HuH-7 (cell line): ENCODE results near the gene ZFP64.

Experiments
- DNase-seq: peaks from one replicate; pipeline ENCODE4 v3.0.0; 2011; ENCODE audit warnings: low spot score

The ZFP64 gene

DNA sequence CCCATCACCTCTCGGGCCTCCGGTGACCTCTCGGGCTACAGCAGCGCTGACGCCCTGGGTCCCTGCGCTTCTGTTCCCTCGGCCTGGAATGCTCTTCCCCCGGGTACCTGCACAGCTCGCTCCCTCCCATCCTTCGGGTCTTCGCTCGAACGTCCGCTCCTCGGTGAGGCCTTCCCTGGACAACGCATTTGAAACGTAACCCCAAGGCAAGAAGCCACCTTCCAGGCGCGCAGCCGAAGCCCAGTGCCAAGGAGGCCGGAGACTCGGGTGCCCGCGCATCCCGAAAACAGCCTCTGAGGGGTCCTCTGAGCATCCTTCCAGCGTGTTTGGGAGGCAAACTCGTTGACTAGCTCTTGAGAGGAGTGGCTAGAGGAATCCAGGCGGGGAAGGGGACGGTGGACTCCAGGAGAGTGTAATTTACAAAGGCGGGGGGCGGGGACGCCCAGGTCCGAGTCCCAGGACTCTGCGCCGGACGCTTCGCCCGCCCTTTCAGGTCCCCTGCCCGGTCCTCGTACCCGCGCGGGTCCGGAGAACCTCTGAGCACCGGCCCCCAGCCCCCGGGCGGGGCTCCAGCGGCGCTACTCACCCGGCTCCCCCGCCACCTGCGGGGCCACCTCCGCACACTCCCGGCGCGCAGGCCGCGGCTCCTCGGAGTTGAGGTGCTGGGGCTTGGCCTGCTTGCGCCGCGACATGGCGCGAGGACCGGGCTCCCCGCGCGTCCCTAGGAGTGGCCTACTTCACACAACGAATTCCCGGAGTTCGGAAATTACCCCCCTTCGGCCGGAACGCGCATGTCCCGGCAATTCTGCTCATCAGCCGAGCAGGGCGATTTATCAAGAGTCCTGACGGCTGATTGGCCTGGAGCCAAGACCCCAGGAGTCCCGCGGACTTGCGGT lies 86.8 kb downstream of the ZFP64 start:
- peak; percentile 86 for DNase-seq

DNA sequence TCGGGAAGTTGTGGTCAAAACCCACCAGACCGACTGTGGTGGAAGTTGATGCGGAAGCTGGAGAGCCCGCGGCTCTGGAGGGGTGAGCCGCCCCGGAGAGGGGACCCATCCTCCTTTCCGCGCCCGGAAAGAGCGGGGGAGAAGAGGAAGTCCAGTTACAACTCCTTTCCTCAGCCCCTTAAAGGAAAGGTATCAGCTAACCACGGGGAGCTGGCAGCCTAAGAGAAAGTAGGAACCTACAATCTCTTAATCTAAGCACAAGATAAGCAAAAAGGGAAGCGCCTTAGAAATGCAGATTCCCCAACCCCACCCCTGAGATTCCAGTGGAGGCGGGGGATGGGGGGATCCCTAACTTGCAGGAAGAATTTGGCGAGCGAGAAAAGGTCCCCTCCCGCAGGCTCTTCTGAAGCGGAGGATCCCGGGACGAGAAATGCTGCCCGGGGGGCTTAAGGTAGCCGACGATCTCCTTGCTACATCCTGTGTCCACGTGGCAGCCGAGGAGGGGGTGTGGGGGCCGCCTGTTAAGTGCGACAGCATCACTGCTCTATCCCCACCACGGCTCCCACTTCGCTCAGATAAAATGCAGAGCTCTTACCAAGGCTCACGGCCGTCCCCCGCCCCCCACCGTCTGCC lies 87.5 kb downstream of the ZFP64 start:
- no peak for DNase-seq

GRCh38 chr20:52103335-52103912 lies 88.2 kb downstream of the ZFP64 start:
- DNase-seq = no peak

GRCh38 chr20:52102559-52102958 lies 89.0 kb downstream of the ZFP64 start:
- DNase-seq = no peak

GRCh38 chr20:52102126-52102525 lies 89.5 kb downstream of the ZFP64 start:
- DNase-seq = no peak
